Liver (tissue), 9 donors: Measurements from ENCODE around the gene IL17RC. TPM values are rescaled to one million over a fixed set of nuclear protein-coding genes. Genes with fewer than 3 reads are reported as not detected.
A peak's percentile ranks its signal among the peaks of the same experiment; 100 is the strongest.

Experiments used
- DNase-seq: peaks from one replicate; pipeline ENCODE4 v3.0.0-alpha.2; 2017; ENCODE audit warnings: low spot score
- H3K27ac ChIP-seq, 2 donors: one replicate each; pipeline ENCODE4 v1.7.0; 2013; ENCODE audit warnings: inconsistent platforms in 2 of 2, low read length in 2 of 2, control low read depth in 1 of 2, low read depth in 1 of 2, mild to moderate bottlenecking in 1 of 2
- H3K27me3 ChIP-seq, 4 donors: one replicate each; pipeline versions ENCODE4 v1.6.1 to v1.7.0; 2013; ENCODE audit warnings: low read length in 3 of 4, inconsistent platforms in 1 of 4, mild to moderate bottlenecking in 1 of 4, moderate library complexity in 1 of 4; ENCODE audit not compliant: control insufficient read depth in 4 of 4, insufficient read depth in 4 of 4
- H3K36me3 ChIP-seq, 4 donors: one replicate each; pipeline versions ENCODE4 v1.6.1 to v1.7.0; 2013; ENCODE audit warnings: low read length in 3 of 4, mild to moderate bottlenecking in 3 of 4, low read depth in 1 of 4, moderate library complexity in 1 of 4; ENCODE audit not compliant: control insufficient read depth in 4 of 4, insufficient read depth in 3 of 4
- H3K4me1 ChIP-seq, 4 donors: one replicate each; pipeline versions ENCODE4 v1.6.1 to v1.7.0; 2013; ENCODE audit warnings: low read length in 3 of 4, mild to moderate bottlenecking in 3 of 4, moderate library complexity in 1 of 4; ENCODE audit not compliant: control insufficient read depth in 4 of 4, insufficient read depth in 4 of 4
- H3K4me3 ChIP-seq, 3 donors: one replicate each; pipeline versions ENCODE4 v1.6.1 to v1.7.0; 2013; ENCODE audit warnings: low read length in 3 of 3, control low read depth in 1 of 3, low read depth in 1 of 3, mild to moderate bottlenecking in 1 of 3
- H3K9ac ChIP-seq, 2 donors: one replicate each; pipeline ENCODE4 v1.7.0; 2013; ENCODE audit warnings: low read length in 2 of 2, mild to moderate bottlenecking in 2 of 2, moderate library complexity in 2 of 2, control low read depth in 1 of 2, low read depth in 1 of 2
- H3K9me3 ChIP-seq, 4 donors: one replicate each; pipeline versions ENCODE4 v1.6.1 to v1.7.0; 2013; ENCODE audit warnings: low read length in 3 of 4; ENCODE audit not compliant: control insufficient read depth in 4 of 4
- GABPA ChIP-seq, 2 donors: IDR thresholded peaks in 1 of 2; conservative IDR thresholded peaks in 1 of 2; 2 replicates each; pipeline ENCODE4 v1.6.1; 2016; ENCODE audit warnings: antibody characterized with exemption in 2 of 2, mild to moderate bottlenecking in 1 of 2, moderate library complexity in 1 of 2
- JUND ChIP-seq, 2 donors: IDR thresholded peaks; 2 replicates each; pipeline ENCODE4 v1.6.1; 2016; ENCODE audit warnings: antibody characterized with exemption in 2 of 2
- NR2F2 ChIP-seq: IDR thresholded peaks from 2 replicates; pipeline ENCODE4 v1.6.1; 2016; ENCODE audit warnings: antibody characterized with exemption
- SP1 ChIP-seq: IDR thresholded peaks from 2 replicates; pipeline ENCODE4 v1.6.1; 2018; ENCODE audit warnings: antibody characterized with exemption, mild to moderate bottlenecking
- TAF1 ChIP-seq: conservative IDR thresholded peaks from 2 replicates; pipeline ENCODE4 v1.6.1; 2016; ENCODE audit warnings: antibody characterized with exemption, mild to moderate bottlenecking
- YY1 ChIP-seq: IDR thresholded peaks from 2 replicates; pipeline ENCODE4 v1.6.1; 2016; ENCODE audit warnings: antibody characterized with exemption, mild to moderate bottlenecking
- WGBS: extraction: QIAGEN DNeasy Blood & Tissue Kit; methylation state at CpG from one replicate; pipeline ENCODE4 v1.1.7; 2013; 5-methylcytosine and 5-hydroxymethylcytosine counted together
- polyA plus RNA-seq, 2 donors: library from polyadenylated mRNA; stranded (reverse) in 1 of 2; unstranded in 1 of 2; fragments of 200-250 nt in 1 of 2; fragments of >200 nt in 1 of 2; fragmentation: Nextera tagmentation in 1 of 2; extraction: Ambion mirVana in 1 of 2; gene quantifications; one replicate each; pipeline versions ENCODE4 v1.2.1 to v1.2.3, GENCODE V29; 2013 to 2015
- total RNA-seq, 2 donors: library from RNA; depleted of rRNA; stranded (reverse); fragments of >200 nt; gene quantifications; one replicate each; pipeline ENCODE4 v1.2.3, GENCODE V29; 2014
- TF ChIP-seq, protein P1 (sequence below): fragments of 150-350 bp; IDR thresholded peaks from 2 replicates; pipeline ENCODE4 v1.5.1; 2017; ENCODE audit warnings: improper control_type of control experiment, low read depth, low read length; ENCODE audit not compliant: missing input control
- TF ChIP-seq, protein P2 (sequence below): IDR thresholded peaks from 2 replicates; pipeline ENCODE4 v1.6.1; 2016; ENCODE audit warnings: antibody characterized with exemption
- TF ChIP-seq, protein P3 (sequence below): IDR thresholded peaks from 2 replicates; pipeline ENCODE4 v1.6.1; 2016; ENCODE audit warnings: antibody characterized with exemption, mild to moderate bottlenecking
- TF ChIP-seq, protein P4 (sequence below): IDR thresholded peaks from 2 replicates; pipeline ENCODE4 v1.6.1; 2016; ENCODE audit warnings: antibody characterized with exemption
- TF ChIP-seq, protein P5 (sequence below): IDR thresholded peaks from 2 replicates; pipeline ENCODE4 v1.6.1; 2016; ENCODE audit warnings: antibody characterized with exemption
- donor health status: healthy.
- donor health status: healthy.
- donor health status: healthy.
- donor health status: healthy.
- donor health status: healthy.

IL17RC gene
- total and polyA plus RNA-seq, 4 donors, result 15.4 to 62.8 (median 25.7) TPM

DNA sequence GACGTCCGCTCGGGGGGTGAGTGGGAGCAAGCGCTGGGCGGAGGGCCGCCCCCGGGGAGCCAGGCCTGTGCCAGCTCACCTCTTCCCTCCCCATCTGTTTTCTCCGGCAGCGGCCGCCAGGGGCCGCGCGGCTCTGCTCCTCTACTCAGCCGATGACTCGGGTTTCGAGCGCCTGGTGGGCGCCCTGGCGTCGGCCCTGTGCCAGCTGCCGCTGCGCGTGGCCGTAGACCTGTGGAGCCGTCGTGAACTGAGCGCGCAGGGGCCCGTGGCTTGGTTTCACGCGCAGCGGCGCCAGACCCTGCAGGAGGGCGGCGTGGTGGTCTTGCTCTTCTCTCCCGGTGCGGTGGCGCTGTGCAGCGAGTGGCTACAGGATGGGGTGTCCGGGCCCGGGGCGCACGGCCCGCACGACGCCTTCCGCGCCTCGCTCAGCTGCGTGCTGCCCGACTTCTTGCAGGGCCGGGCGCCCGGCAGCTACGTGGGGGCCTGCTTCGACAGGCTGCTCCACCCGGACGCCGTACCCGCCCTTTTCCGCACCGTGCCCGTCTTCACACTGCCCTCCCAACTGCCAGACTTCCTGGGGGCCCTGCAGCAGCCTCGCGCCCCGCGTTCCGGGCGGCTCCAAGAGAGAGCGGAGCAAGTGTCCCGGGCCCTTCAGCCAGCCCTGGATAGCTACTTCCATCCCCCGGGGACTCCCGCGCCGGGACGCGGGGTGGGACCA is 16.1 kb downstream of the IL17RC start (continued):
- TF ChIP-seq, protein P1, sequence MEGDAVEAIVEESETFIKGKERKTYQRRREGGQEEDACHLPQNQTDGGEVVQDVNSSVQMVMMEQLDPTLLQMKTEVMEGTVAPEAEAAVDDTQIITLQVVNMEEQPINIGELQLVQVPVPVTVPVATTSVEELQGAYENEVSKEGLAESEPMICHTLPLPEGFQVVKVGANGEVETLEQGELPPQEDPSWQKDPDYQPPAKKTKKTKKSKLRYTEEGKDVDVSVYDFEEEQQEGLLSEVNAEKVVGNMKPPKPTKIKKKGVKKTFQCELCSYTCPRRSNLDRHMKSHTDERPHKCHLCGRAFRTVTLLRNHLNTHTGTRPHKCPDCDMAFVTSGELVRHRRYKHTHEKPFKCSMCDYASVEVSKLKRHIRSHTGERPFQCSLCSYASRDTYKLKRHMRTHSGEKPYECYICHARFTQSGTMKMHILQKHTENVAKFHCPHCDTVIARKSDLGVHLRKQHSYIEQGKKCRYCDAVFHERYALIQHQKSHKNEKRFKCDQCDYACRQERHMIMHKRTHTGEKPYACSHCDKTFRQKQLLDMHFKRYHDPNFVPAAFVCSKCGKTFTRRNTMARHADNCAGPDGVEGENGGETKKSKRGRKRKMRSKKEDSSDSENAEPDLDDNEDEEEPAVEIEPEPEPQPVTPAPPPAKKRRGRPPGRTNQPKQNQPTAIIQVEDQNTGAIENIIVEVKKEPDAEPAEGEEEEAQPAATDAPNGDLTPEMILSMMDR, result peak; percentile 61
- no peak for TF ChIP-seq YY1

DNA sequence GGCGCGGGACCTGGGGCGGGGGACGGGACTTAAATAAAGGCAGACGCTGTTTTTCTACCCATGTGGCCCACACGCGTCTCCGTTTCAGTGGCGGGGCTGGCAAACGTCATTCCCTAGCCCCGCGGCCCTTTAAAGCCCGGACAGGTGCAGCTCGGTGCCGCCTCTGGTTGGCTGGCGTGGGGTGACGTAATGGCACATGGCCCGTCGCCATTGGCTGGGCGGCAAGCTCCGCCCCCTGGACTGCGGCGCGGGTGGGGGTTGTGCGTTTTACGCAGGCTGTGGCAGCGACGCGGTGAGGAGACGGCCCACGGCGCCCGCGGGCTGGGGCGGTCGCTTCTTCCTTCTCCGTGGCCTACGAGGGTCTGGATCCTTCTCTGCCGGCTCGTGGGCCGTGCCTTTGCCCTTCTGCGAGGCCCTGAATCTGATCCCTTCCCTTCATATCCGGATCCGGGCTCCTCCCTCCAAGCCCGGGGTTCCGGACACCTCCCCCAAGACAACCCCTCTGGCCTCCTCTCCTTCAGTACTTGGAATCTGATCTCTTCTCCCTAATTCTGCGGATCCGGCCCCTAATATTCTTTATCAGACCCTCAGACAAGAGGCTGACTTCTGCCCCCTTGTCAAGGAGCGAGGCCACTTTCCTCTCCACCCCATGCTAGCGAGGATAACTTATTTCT is 16.8 kb downstream of the IL17RC start, which contains the start of gene CRELD1:
Gene CRELD1, plus strand, starts transcription at position 274 of the 674 bp plus-strand sequence. CDS start 605 bp downstream, outside the sequence.
- under 1% methylated on average over 50 of the region's 50 CpGs for WGBS
- H3K27me3 ChIP-seq, result no peaks in the 10 kb centered on the region
- peak within 1 kb of the TSS; percentile 87 to 93 for H3K27ac ChIP-seq
- peak; percentile 55 to 56 for TF ChIP-seq JUND (IDR thresholded peaks at IDR 0.05)
- TF ChIP-seq, protein P2, sequence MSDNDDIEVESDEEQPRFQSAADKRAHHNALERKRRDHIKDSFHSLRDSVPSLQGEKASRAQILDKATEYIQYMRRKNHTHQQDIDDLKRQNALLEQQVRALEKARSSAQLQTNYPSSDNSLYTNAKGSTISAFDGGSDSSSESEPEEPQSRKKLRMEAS, result peak; percentile 95
- TF ChIP-seq, protein P3, sequence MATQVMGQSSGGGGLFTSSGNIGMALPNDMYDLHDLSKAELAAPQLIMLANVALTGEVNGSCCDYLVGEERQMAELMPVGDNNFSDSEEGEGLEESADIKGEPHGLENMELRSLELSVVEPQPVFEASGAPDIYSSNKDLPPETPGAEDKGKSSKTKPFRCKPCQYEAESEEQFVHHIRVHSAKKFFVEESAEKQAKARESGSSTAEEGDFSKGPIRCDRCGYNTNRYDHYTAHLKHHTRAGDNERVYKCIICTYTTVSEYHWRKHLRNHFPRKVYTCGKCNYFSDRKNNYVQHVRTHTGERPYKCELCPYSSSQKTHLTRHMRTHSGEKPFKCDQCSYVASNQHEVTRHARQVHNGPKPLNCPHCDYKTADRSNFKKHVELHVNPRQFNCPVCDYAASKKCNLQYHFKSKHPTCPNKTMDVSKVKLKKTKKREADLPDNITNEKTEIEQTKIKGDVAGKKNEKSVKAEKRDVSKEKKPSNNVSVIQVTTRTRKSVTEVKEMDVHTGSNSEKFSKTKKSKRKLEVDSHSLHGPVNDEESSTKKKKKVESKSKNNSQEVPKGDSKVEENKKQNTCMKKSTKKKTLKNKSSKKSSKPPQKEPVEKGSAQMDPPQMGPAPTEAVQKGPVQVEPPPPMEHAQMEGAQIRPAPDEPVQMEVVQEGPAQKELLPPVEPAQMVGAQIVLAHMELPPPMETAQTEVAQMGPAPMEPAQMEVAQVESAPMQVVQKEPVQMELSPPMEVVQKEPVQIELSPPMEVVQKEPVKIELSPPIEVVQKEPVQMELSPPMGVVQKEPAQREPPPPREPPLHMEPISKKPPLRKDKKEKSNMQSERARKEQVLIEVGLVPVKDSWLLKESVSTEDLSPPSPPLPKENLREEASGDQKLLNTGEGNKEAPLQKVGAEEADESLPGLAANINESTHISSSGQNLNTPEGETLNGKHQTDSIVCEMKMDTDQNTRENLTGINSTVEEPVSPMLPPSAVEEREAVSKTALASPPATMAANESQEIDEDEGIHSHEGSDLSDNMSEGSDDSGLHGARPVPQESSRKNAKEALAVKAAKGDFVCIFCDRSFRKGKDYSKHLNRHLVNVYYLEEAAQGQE, result no peak
- peak; percentile 18 for TF ChIP-seq TAF1
- TF ChIP-seq SP1, result peak; percentile 72
- TF ChIP-seq, protein P4, sequence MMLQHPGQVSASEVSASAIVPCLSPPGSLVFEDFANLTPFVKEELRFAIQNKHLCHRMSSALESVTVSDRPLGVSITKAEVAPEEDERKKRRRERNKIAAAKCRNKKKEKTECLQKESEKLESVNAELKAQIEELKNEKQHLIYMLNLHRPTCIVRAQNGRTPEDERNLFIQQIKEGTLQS, result peak; percentile 36
- no peak for TF ChIP-seq NR2F2
- TF ChIP-seq YY1, result peak; percentile 72
- peak; percentile 11 to 69 for TF ChIP-seq GABPA (IDR thresholded peaks at IDR 0.05 in 1 of 2, conservative IDR thresholded peaks at IDR 0.05 in 1 of 2)
- TF ChIP-seq, protein P5, sequence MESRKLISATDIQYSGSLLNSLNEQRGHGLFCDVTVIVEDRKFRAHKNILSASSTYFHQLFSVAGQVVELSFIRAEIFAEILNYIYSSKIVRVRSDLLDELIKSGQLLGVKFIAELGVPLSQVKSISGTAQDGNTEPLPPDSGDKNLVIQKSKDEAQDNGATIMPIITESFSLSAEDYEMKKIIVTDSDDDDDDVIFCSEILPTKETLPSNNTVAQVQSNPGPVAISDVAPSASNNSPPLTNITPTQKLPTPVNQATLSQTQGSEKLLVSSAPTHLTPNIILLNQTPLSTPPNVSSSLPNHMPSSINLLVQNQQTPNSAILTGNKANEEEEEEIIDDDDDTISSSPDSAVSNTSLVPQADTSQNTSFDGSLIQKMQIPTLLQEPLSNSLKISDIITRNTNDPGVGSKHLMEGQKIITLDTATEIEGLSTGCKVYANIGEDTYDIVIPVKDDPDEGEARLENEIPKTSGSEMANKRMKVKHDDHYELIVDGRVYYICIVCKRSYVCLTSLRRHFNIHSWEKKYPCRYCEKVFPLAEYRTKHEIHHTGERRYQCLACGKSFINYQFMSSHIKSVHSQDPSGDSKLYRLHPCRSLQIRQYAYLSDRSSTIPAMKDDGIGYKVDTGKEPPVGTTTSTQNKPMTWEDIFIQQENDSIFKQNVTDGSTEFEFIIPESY, result no peak
- peaks cover 4 to 29% (median 22%) of the 10 kb centered on the region in 4 donors for H3K4me1 ChIP-seq
- peak within 1 kb of the TSS; percentile 76 to 82 for H3K9ac ChIP-seq
- H3K4me3 ChIP-seq, result peak within 1 kb of the TSS; percentile 68 to 91 (median 81)
- no peaks in the 10 kb centered on the region for H3K9me3 ChIP-seq
- H3K36me3 ChIP-seq, result peaks cover 8 to 33% (median 13%) of the 10 kb centered on the region in 4 donors
- DNase-seq, result peak; percentile 99
